Measurements from ENCODE around the gene EBLN1. TPM values are rescaled to one million over a fixed set of nuclear protein-coding genes. Genes with fewer than 3 reads are reported as not detected.

Gene EBLN1
- total RNA-seq, 1 donor from 2014 or later, result not detected

GRCh38 chr10:22247636-22248035, 29.8 kb upstream of the EBLN1 start:
- Mint-ChIP-seq H3K36me3 (no peaks in the 10 kb centered on the region), H3K27me3 (peaks cover 26% of the 10 kb centered on the region), H3K9me3 (no peaks in the 10 kb centered on the region), H3K4me3 (no peak overlapping the region), H3K27ac (no peak overlapping the region), H3K4me1 (ENCODE audit: unreplicated experiment) (peaks cover 5% of the 10 kb centered on the region)
- DNase-seq (ENCODE audit: extremely low spot score, unreplicated experiment), result no peak
- no peak for TF ChIP-seq CTCF (conservative IDR thresholded peaks at IDR 0.05)

- Mint-ChIP-seq H3K27me3 (peaks cover 22% of the 10 kb centered on the region), H3K27ac (no peak overlapping the region), H3K4me3 (no peak overlapping the region), H3K36me3 (no peaks in the 10 kb centered on the region), H3K9me3 (no peaks in the 10 kb centered on the region), H3K4me1 (ENCODE audit: unreplicated experiment) (peaks cover 5% of the 10 kb centered on the region)
- no peak for DNase-seq (ENCODE audit: extremely low spot score, unreplicated experiment)
- no peak for TF ChIP-seq CTCF (conservative IDR thresholded peaks at IDR 0.05)
Observed at GRCh38 chr10:22246680-22247391, 29.0 kb upstream of the EBLN1 start.

- Mint-ChIP-seq H3K27ac (no peak overlapping the region), H3K9me3 (no peaks in the 10 kb centered on the region), H3K36me3 (no peaks in the 10 kb centered on the region), H3K27me3 (peaks cover 10% of the 10 kb centered on the region), H3K4me3 (no peak overlapping the region), H3K4me1 (ENCODE audit: unreplicated experiment) (no peaks in the 10 kb centered on the region)
- no peak for DNase-seq (ENCODE audit: extremely low spot score, unreplicated experiment)
- TF ChIP-seq CTCF (conservative IDR thresholded peaks at IDR 0.05), result no peak
Observed at GRCh38 chr10:22245567-22245966, 27.8 kb upstream of the EBLN1 start.

GRCh38 chr10:22244855-22245254, 27.0 kb upstream of the EBLN1 start:
- DNase-seq (ENCODE audit: extremely low spot score, unreplicated experiment), result no peak
- no peaks in the 10 kb centered on the region for H3K9me3 Mint-ChIP-seq
- TF ChIP-seq CTCF (conservative IDR thresholded peaks at IDR 0.05), result no peak
- no peak overlapping the region for H3K27ac Mint-ChIP-seq
- no peaks in the 10 kb centered on the region for H3K4me1 Mint-ChIP-seq (ENCODE audit: unreplicated experiment)
- H3K27me3 Mint-ChIP-seq, result peaks cover 7% of the 10 kb centered on the region
- no peak overlapping the region for H3K4me3 Mint-ChIP-seq
- no peaks in the 10 kb centered on the region for H3K36me3 Mint-ChIP-seq

GRCh38 chr10:22244001-22244400, 26.2 kb upstream of the EBLN1 start:
- Mint-ChIP-seq H3K4me1 (ENCODE audit: unreplicated experiment) (no peaks in the 10 kb centered on the region), H3K4me3 (no peak overlapping the region), H3K27ac (no peak overlapping the region), H3K36me3 (no peaks in the 10 kb centered on the region), H3K27me3 (peaks cover 8% of the 10 kb centered on the region), H3K9me3 (no peaks in the 10 kb centered on the region)
- no peak for TF ChIP-seq CTCF (conservative IDR thresholded peaks at IDR 0.05)
- no peak for DNase-seq (ENCODE audit: extremely low spot score, unreplicated experiment)

Data from type B pancreatic cell (in vitro differentiated cells).